GM18520 (cell line): Measurements from ENCODE around the gene PDE2A.
"Not testable (repeated sequence)": the region's sequence is repeated elsewhere in the genome, so short reads cannot be mapped to it uniquely, and the experiment has no call there.

ENCODE experiments used
- ATAC-seq: cut with Tn5 transposase; IDR thresholded peaks from one replicate; pipeline ENCODE4 v1.9.1; 2021; ENCODE audit not compliant: unreplicated experiment

The PDE2A gene

DNA sequence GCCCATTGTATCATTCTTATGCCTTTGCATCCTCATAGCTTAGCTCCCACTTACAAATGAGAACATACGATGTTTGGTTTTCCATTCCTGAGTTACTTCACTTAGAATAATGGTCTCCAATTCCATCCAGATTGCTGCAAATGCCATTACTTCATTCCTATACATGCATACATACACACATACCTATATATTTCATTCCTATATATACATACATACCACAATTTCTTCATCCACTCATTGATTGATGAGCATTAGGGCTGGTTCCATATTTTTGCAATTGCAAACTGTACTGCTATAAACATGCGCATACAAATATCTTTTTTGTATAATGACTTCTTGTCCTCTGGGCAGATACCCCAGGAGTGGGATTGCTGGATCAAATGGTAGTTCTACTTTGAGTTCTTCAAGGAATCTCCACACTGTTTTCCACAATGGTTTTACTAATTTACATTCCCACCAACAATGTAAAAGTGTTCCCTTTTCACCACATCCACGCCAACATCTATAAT, 119.2 kb downstream of the PDE2A start:
- not testable (repeated sequence) for ATAC-seq

DNA sequence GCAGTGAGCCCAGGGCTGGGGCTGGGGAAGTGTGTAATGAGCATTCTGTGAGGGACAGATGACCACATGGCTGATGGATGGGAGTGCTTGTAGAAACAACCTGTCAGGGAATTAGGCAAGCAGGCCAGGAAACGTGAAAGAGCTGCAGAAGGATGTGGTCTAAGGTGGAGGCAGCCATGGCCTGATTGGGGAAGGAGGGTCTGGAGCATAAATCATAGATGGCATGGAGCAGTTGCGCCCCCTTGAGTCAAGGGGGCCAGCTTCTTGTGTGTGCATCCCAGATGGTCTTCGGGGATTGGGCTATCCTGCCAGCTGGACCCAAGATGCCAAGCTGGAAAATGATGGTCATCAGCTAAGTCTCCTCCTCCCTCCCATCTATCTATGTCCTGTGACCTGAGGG, 120.5 kb downstream of the PDE2A start:
- ATAC-seq, result no peak

DNA sequence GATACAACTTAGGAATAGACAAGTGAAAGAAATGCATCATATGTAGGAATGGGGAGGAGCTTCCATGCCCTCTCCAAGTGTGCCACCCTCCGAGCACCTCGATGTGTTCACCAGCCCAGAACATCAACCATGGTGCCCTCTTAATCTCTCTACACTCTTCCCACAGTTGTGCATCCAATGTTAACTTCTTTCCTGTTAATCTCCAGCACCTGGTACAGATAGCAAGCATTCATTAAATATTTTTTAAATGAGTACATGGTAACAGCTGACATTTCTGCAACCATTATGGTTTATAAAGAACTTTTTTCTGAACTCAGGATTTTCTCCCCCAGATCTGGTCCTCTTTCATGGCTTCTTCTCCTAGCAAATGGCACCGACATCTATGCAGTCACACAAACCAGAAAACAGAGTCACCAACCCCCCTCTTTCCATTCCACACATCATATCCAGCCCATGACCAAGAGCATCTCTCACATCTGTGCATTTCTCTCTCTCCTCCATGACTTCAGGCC, 121.8 kb downstream of the PDE2A start:
- ATAC-seq, result no peak

DNA sequence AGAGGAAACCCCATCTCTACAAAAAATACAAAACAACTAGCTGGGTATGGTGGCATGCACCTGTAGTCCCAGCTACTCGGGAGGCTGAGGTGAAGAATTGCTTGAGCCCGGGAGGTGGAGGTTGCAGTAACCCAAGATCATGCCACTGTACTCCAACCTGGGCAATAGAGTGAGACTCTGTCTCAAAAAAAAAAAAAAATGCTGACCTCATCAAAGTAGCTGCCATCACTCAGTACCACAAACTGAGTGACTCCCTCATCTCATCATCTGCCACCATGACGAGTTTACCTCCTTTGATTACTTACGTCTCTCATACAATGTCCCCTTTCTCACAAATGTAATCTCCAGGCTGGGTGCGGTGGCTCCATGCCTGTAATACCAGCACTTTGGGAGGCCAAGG, 122.7 kb downstream of the PDE2A start:
- ATAC-seq, result no peak

DNA sequence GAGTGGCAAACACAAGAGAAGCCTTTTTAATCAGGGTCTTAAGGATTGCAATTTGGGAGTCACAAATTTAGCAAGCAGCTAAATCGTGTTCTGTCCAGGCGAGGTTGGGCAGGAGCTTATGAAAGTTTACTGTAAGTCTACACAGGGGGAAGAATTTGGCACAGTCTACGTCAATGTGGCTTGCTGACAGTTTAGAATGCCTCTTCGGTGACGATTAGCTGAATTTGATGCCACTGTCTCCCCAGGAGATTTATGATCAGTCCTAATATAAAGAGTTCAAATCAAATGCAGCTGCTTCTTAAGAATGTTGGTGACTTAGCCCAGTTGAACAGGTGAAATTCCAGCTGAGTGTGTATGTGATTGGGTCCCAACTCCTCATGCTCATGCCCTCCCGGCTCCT, 125.8 kb downstream of the PDE2A start:
- ATAC-seq, result no peak

DNA sequence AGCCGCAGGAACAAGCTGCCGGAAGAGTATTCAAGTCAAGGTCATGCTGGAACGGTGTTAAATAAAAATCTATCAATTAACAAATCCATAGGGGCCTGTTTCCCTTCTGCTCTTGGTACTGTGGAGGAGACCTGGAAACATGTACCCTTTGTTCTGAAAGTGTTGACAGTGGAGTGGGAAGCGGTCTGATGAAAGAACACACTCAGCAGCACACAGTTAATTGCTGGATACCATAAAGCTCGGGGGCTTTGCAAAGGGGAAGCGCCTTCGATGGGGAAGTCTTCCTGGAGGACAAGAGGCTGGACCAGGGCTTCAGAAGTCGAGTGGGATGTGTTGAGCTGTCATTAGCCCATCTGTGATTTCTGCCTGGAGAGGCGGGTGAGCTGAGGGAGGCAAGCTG, 127.4 kb downstream of the PDE2A start:
- no peak for ATAC-seq

- ATAC-seq, result no peak
These were observed 129.6 kb downstream of the PDE2A start for GRCh38 chr11:72544589-72544988.

GRCh38 chr11:72543849-72544542, 130.2 kb downstream of the PDE2A start:
- ATAC-seq, result no peak

DNA sequence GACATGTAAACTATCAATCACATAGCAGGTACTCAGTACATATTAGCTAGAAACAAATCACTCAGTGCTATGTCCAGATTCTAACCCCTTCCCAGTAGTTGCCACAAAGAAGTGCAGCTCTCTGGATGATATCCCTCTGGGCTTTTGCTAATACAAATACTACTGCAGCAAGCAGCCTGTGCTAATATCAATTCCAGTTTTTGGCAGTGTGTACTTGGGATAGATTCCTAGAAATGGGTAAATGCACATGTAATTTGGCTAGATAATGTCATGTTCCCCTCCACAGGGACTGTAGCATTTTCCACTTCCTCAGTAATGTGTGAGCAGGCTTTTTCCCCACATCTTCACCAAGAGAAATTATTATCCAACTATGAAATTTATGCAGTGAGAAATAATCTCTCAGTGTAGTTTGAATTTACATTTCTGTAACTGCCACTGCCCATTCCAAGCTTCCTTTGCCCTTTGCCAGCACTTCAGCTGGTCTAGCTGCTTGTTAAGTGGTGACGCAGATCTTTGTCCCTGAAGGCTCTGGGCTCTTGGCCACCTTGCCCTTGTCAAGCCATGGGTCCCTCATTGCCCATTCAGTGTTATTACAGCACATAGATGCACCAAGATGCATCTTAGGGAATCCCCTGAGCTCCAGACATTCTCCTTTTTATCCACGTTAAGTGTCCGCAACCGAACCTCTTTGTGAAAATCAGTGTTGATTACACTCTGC, 132.8 kb downstream of the PDE2A start:
- no peak for ATAC-seq

GRCh38 chr11:72537051-72537450, 137.2 kb downstream of the PDE2A start:
- ATAC-seq, result no peak

GRCh38 chr11:72535194-72535547, 139.1 kb downstream of the PDE2A start:
- no peak for ATAC-seq

DNA sequence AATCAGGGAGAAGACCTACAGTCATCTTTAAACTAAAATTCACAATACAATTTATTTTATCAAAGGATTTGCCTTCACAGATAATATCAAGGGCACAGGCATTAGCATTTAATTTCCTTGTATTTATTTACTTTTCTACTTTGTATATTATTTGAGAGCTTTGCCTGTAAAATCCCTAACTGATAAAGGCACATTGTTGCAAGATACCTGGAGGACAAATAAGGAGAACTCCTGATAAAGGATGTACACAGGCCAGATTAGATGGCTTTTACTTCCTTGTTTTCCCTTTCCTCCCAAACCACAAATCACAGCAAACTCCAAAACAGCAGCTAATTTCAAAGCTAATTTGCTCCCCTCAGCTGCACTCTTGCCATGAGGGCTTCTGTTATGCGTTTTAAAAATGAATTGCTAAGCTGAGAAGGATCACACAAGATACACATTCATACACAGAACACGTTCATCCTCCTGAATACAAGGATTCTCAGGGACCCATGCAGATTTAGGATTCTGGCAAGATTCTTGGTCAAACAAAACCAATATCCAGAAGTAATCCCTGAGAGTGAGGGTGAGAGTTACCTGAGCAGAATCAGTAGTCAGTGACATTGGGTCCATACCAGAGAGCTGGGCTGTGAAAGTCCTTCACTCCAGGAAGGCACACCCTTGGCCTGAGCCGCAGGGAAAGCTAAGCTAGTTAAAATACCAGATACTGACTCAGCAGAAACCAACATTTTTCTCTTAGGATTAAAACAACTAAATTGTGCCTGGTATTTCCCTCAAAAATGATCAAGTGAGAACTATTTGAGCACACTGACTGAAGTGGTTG, 139.6 kb downstream of the PDE2A start:
- no peak for ATAC-seq

- no peak for ATAC-seq
These were observed 145.2 kb downstream of the PDE2A start for GRCh38 chr11:72529068-72529467.

DNA sequence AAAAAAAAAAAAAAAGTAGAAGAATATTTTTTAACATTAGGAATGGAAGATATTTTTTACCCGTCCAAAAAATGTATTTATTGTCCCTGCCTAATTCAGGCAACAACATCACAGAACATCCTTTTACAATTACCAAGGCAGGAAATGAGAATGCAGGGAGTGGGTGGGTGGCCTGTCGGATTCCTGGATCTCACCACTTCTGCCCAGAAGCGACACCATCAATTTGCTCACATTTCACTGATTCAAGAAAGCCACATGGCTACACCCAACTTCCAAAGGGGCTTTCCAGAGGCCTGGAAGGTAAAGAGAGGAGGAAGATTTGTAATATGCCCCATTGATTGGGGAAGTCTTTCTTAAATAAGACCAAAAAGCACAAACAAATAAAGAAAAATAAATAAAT, 146.1 kb downstream of the PDE2A start:
- no peak for ATAC-seq
